AG04450 (cell line): ENCODE measurements around the gene NPAS3. TPM values are rescaled to one million over a fixed set of nuclear protein-coding genes. Genes with fewer than 3 reads are reported as not detected.

Experiments
- CTCF ChIA-PET: fragments of 300-600, 350-600 bp; formaldehyde crosslinking; extraction: SDS; loops from one replicate; lab custom pipeline; 2022; ENCODE audit warnings: antibody characterized with exemption, inconsistent platforms; lab: Charles Lee
- POLR2A ChIA-PET: fragments of 350-600 bp; formaldehyde crosslinking; extraction: SDS; loops from one replicate; lab custom pipeline; 2021; ENCODE audit warnings: antibody characterized with exemption, inconsistent platforms; lab: Yijun Ruan, JAX
- DNase-seq: peaks from one replicate; pipeline ENCODE4 v3.0.0-alpha.2; 2011; ENCODE audit warnings: low read depth, low spot score
- H3K27ac ChIP-seq: one replicate; pipeline ENCODE4 v1.5.1; 2012; ENCODE audit warnings: low read depth, low read length, control low read depth
- H3K27me3 ChIP-seq: one replicate; pipeline ENCODE4 v1.6.0; 2012; ENCODE audit warnings: low read length; ENCODE audit not compliant: control insufficient read depth, insufficient read depth
- H3K4me3 ChIP-seq: 2 replicates; pipeline ENCODE4 v1.5.1; 2011; ENCODE audit warnings: mild to moderate bottlenecking, low read depth, low read length, control low read depth
- H3K9me3 ChIP-seq: 2 replicates; pipeline ENCODE4 v1.5.1; 2012; ENCODE audit warnings: low read length; ENCODE audit not compliant: control insufficient read depth, insufficient read depth
- CTCF ChIP-seq: IDR thresholded peaks from 2 replicates; pipeline ENCODE4 v1.5.1; 2011; ENCODE audit warnings: low read depth, low read length, control low read depth, inconsistent platforms
- polyA plus RNA-seq: library from polyadenylated mRNA; depleted of rRNA; stranded (reverse); fragments of >200 nt; gene quantifications from 2 replicates; pipeline ENCODE4 v1.2.3, GENCODE V29; 2011

The NPAS3 gene
- polyA plus RNA-seq, 1 experiment, result not detected

DNA sequence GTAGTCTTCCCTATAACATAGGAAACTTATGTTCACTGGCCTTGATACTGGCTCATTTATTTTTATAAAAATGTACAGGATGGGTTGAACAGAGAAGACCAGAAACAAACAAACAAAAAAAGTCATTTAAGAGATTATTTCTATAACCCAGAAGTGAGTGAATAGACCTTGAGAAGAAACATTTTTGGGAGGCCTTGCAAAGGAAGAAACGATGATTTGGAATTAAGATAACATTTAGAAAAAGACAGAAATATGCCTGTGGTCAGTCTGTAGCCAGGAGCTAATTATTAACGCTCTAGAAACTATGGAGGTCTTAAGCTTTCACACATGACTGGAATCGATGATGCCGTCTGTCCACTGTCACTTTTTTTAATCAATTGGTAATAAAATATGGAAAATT lies 748.2 kb downstream of the NPAS3 start:
- POLR2A ChIA-PET, result no interaction called here
- no peak for TF ChIP-seq CTCF
- no peak for DNase-seq
- Histone ChIP-seq H3K4me3 (no peak overlapping the region), H3K27ac (no peak overlapping the region), H3K9me3 (no peaks in the 10 kb centered on the region), H3K27me3 (no peaks in the 10 kb centered on the region)
- CTCF ChIA-PET, result no interaction called here

DNA sequence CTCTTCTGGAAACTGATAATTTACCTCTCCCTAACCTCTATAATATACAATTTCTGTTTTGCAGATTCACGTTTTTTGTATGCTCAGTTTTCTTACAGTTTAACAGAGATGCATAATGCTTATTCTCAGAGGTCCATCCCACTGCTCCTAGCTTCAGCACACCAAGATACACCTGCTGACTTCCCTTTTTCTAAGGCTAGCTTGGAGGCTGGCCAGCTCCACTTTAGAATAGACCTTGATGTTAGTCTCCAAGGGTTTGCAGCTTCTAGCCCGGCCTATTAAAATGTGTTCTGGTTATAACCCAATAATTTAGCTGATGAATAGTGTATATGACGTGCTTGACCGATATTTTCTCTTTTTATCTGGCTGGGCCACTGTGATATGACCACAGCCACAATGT lies 751.0 kb downstream of the NPAS3 start:
- ChIA-PET POLR2A (no interaction called here), CTCF (no interaction called here)
- Histone ChIP-seq H3K27ac (no peak overlapping the region), H3K4me3 (no peak overlapping the region), H3K9me3 (no peaks in the 10 kb centered on the region), H3K27me3 (no peaks in the 10 kb centered on the region)
- TF ChIP-seq CTCF, result no peak
- no peak for DNase-seq

GRCh38 chr14:33691907-33692306 lies 753.2 kb downstream of the NPAS3 start:
- ChIA-PET CTCF (no interaction called here), POLR2A (no interaction called here)
- DNase-seq, result no peak

DNA sequence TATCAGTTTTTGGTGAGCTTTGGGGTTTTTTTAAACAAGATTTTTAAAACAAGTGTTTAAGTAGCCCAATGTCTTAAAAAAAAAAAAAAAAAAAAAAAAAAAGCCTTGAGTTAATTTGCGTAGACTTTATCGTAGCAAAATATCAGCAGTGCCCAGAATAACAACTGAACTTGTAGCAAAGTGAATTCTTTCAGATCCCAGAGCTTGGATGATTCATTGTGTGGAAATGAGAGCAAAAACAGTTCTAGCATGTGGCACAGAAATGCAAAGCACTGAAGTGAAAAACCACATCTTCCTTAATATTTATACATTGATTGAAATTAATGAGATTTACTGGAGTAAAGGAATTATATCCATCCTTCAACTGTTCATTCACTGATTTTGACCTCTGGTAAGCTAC lies 754.1 kb downstream of the NPAS3 start:
- Histone ChIP-seq H3K4me3 (no peak overlapping the region), H3K27me3 (no peaks in the 10 kb centered on the region), H3K27ac (no peak overlapping the region), H3K9me3 (no peaks in the 10 kb centered on the region)
- DNase-seq, result no peak
- TF ChIP-seq CTCF, result no peak
- POLR2A ChIA-PET, result no interaction called here
- CTCF ChIA-PET, result interaction anchor here (0.6 to 0.7 kb wide), 3 partner anchors 100 to 599 kb away, joined by 3 to 8 read pairs (median 5); no protein-coding TSS in a partner anchor

More at GRCh38 chr14:33691907-33692306, 753.2 kb downstream of the NPAS3 start:
- H3K27ac ChIP-seq, result no peak overlapping the region
- no peak overlapping the region for H3K4me3 ChIP-seq
- TF ChIP-seq CTCF, result no peak
- no peaks in the 10 kb centered on the region for H3K9me3 ChIP-seq
- H3K27me3 ChIP-seq, result no peaks in the 10 kb centered on the region

GRCh38 chr14:33693237-33693636 lies 754.6 kb downstream of the NPAS3 start:
- ChIA-PET CTCF (interaction anchor here (0.6 to 0.7 kb wide), 3 partner anchors 100 to 600 kb away, joined by 3 to 8 read pairs (median 5); no protein-coding TSS in a partner anchor), POLR2A (no interaction called here)
- no peak for DNase-seq
- no peak overlapping the region for H3K4me3 ChIP-seq
- no peaks in the 10 kb centered on the region for H3K27me3 ChIP-seq
- no peak overlapping the region for H3K27ac ChIP-seq
- no peak for TF ChIP-seq CTCF
- H3K9me3 ChIP-seq, result no peaks in the 10 kb centered on the region
